IPS DF 6.9 (cell line): Measurements from ENCODE around the gene TJP1.
"Not testable (repeated sequence)": the region's sequence is repeated elsewhere in the genome, so short reads cannot be mapped to it uniquely, and the experiment has no call there.

Experiments used
- DNase-seq: peaks from one replicate; pipeline ENCODE4 v3.0.0-alpha.2; 2013; ENCODE audit warnings: low read depth, low spot score
- H3K27ac ChIP-seq: one replicate; pipeline ENCODE4 v1.5.1; 2013; ENCODE audit warnings: low read length, control low read depth
- H3K27me3 ChIP-seq: 2 replicates; pipeline ENCODE4 v1.6.1; 2013; ENCODE audit warnings: mild to moderate bottlenecking, low read length; ENCODE audit not compliant: control insufficient read depth, insufficient read depth
- H3K36me3 ChIP-seq: 2 replicates; pipeline ENCODE4 v1.6.1; 2013; ENCODE audit warnings: low read length; ENCODE audit not compliant: control insufficient read depth, insufficient read depth
- H3K4me1 ChIP-seq: 2 replicates; pipeline ENCODE4 v1.6.1; 2013; ENCODE audit warnings: low read length; ENCODE audit not compliant: control insufficient read depth, insufficient read depth
- H3K4me3 ChIP-seq: 2 replicates; pipeline ENCODE4 v1.5.1; 2013; ENCODE audit warnings: mild to moderate bottlenecking, low read length
- H3K9me3 ChIP-seq: 2 replicates; pipeline ENCODE4 v1.6.1; 2013; ENCODE audit warnings: low read length, inconsistent platforms; ENCODE audit not compliant: control insufficient read depth, insufficient read depth
- WGBS: extraction: QIAGEN DNeasy Blood & Tissue Kit; methylation state at CpG from one replicate; pipeline ENCODE4 v1.1.7; 2013; ENCODE audit warnings: mixed read lengths, missing lambda C conversion rate; ENCODE audit not compliant: insufficient read length, insufficient coverage; 5-methylcytosine and 5-hydroxymethylcytosine counted together

Gene TJP1

GRCh38 chr15:29676961-29677402, 145.3 kb downstream of the TJP1 start:
- no peaks in the 10 kb centered on the region for H3K36me3 ChIP-seq
- WGBS, result no CpG with 5 or more reads among the region's 8 CpGs
- no peak for DNase-seq
- no peaks in the 10 kb centered on the region for H3K9me3 ChIP-seq
- H3K4me3 ChIP-seq, result no peak overlapping the region
- no peak overlapping the region for H3K27ac ChIP-seq
- H3K27me3 ChIP-seq, result no peaks in the 10 kb centered on the region
- H3K4me1 ChIP-seq, result peaks cover 3% of the 10 kb centered on the region; the same call in 1 of the 2 replicates

- H3K27me3 ChIP-seq, H3K9me3 ChIP-seq, H3K36me3 ChIP-seq, H3K4me1 ChIP-seq, DNase-seq, H3K4me3 ChIP-seq, H3K27ac ChIP-seq: not testable (repeated sequence)
- no CpG with 5 or more reads among the region's 13 CpGs for WGBS
These were observed 145.8 kb downstream of the TJP1 start for GRCh38 chr15:29676374-29676960.

GRCh38 chr15:29675791-29676301, 146.4 kb downstream of the TJP1 start:
- Histone ChIP-seq H3K27ac (no peak overlapping the region), H3K9me3 (no peaks in the 10 kb centered on the region), H3K4me1 (peaks cover 5% of the 10 kb centered on the region), H3K27me3 (no peaks in the 10 kb centered on the region), H3K36me3 (no peaks in the 10 kb centered on the region), H3K4me3 (peak overlapping the region; percentile 86; the same call in 1 of the 2 replicates)
- WGBS, result no CpG with 5 or more reads among the region's 29 CpGs
- DNase-seq, result no peak

- Histone ChIP-seq H3K36me3 (no peaks in the 10 kb centered on the region), H3K4me1 (peaks cover 5% of the 10 kb centered on the region), H3K4me3 (peak overlapping the region; percentile 86), H3K27ac (no peak overlapping the region), H3K27me3 (no peaks in the 10 kb centered on the region), H3K9me3 (no peaks in the 10 kb centered on the region)
- no CpG with 5 or more reads among the region's 74 CpGs for WGBS
- DNase-seq, result peak; percentile 67
These were observed 147.4 kb downstream of the TJP1 start for GRCh38 chr15:29674661-29675533.

- DNase-seq, result no peak
- Histone ChIP-seq H3K4me3 (no peak overlapping the region), H3K4me1 (peaks cover 5% of the 10 kb centered on the region), H3K27ac (no peak overlapping the region), H3K36me3 (no peaks in the 10 kb centered on the region), H3K9me3 (no peaks in the 10 kb centered on the region), H3K27me3 (no peaks in the 10 kb centered on the region)
- no CpG with 5 or more reads among the region's 11 CpGs for WGBS
These were observed 149.1 kb downstream of the TJP1 start for GRCh38 chr15:29672923-29673809.

- H3K27ac ChIP-seq, result no peak overlapping the region
These were observed 149.8 kb downstream of the TJP1 start for GRCh38 chr15:29672446-29672845.

GRCh38 chr15:29672046-29672445, 150.2 kb downstream of the TJP1 start:
- H3K4me1 ChIP-seq, H3K27ac ChIP-seq, DNase-seq, H3K4me3 ChIP-seq, H3K36me3 ChIP-seq, H3K9me3 ChIP-seq, H3K27me3 ChIP-seq: not testable (repeated sequence)
- no CpG with 5 or more reads among the region's 7 CpGs for WGBS

More at GRCh38 chr15:29672446-29672845, 149.8 kb downstream of the TJP1 start:
- no CpG with 5 or more reads among the region's 5 CpGs for WGBS
- Histone ChIP-seq H3K9me3 (no peaks in the 10 kb centered on the region), H3K36me3 (no peaks in the 10 kb centered on the region), H3K4me3 (no peak overlapping the region), H3K4me1 (peaks cover 2% of the 10 kb centered on the region; the same call in 1 of the 2 replicates), H3K27me3 (no peaks in the 10 kb centered on the region)
- DNase-seq, result no peak

GRCh38 chr15:29670998-29671981, 151.0 kb downstream of the TJP1 start:
- DNase-seq, result no peak
- Histone ChIP-seq H3K27ac (no peak overlapping the region), H3K4me3 (no peak overlapping the region), H3K4me1 (peaks cover 2% of the 10 kb centered on the region; the same call in 1 of the 2 replicates), H3K36me3 (no peaks in the 10 kb centered on the region), H3K9me3 (no peaks in the 10 kb centered on the region), H3K27me3 (no peaks in the 10 kb centered on the region)
- whole genome bisulfite sequencing, result no CpG with 5 or more reads among the region's 13 CpGs

GRCh38 chr15:29670266-29670665, 152.0 kb downstream of the TJP1 start:
- Histone ChIP-seq H3K36me3 (no peaks in the 10 kb centered on the region), H3K4me1 (peaks cover 2% of the 10 kb centered on the region; the same call in 1 of the 2 replicates), H3K4me3 (no peak overlapping the region), H3K9me3 (no peaks in the 10 kb centered on the region), H3K27me3 (no peaks in the 10 kb centered on the region), H3K27ac (no peak overlapping the region)
- no peak for DNase-seq
- WGBS, result no CpG with 5 or more reads among the region's 8 CpGs
